KOPT-K1 (cell line): Measurements from ENCODE around the gene ARL6IP6.
"Not testable (repeated sequence)": the region's sequence is repeated elsewhere in the genome, so short reads cannot be mapped to it uniquely, and the experiment has no call there.

Experiments used
- H3K27ac ChIP-seq: fragments of 200-600 bp; sonication (generic); 2 replicates; pipeline ENCODE4 v1.5.1; 2016; ENCODE audit warnings: antibody characterized with exemption, mild to moderate bottlenecking, low read depth, low read length; ENCODE audit not compliant: poor library complexity, severe bottlenecking
- H3K36me3 ChIP-seq: fragments of 200-600 bp; sonication (generic); 2 replicates; pipeline ENCODE4 v1.5.1; 2017; ENCODE audit warnings: antibody characterized with exemption, mild to moderate bottlenecking, low read length, moderate library complexity; ENCODE audit not compliant: insufficient read depth
- H3K9me3 ChIP-seq: fragments of 200-600 bp; sonication (generic); 2 replicates; pipeline ENCODE4 v1.5.1; 2017; ENCODE audit warnings: antibody characterized with exemption, low read length, mild to moderate bottlenecking; ENCODE audit not compliant: insufficient read depth, poor library complexity, severe bottlenecking

The ARL6IP6 gene

GRCh38 chr2:152715112-152715511, 3.3 kb upstream of the ARL6IP6 start:
- no peaks in the 10 kb centered on the region for H3K9me3 ChIP-seq
- H3K27ac ChIP-seq, result no peak overlapping the region
- peaks cover 55% of the 10 kb centered on the region for H3K36me3 ChIP-seq

DNA sequence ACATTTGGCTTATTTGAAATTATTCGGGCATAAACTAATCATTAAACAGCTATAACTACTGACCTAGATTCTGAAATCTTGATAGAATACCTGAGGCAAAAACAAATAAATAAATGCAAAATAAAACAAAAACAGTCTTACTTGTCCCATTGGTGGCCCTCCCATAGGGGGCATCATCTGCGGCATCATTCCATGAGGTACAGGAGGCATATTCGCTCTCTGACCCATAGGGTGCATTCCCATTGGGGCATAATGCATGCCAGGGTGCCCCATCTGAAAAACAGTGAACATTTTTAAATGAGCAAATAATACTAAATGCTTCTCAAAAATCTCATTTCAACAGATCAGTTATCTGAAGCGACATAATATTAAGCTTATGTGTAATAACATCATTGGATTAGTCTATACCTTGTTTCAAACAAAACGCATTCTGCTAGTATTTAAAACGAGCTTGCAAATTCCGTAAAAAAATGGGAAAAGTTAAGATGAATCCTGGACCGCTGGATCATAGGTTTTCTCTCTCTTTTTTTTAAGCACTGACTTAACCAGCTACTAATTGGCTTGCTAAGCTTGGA, 2.5 kb upstream of the ARL6IP6 start:
- peak overlapping the region; percentile 97 for H3K27ac ChIP-seq
- peaks cover 54% of the 10 kb centered on the region for H3K36me3 ChIP-seq
- H3K9me3 ChIP-seq, result no peaks in the 10 kb centered on the region

DNA sequence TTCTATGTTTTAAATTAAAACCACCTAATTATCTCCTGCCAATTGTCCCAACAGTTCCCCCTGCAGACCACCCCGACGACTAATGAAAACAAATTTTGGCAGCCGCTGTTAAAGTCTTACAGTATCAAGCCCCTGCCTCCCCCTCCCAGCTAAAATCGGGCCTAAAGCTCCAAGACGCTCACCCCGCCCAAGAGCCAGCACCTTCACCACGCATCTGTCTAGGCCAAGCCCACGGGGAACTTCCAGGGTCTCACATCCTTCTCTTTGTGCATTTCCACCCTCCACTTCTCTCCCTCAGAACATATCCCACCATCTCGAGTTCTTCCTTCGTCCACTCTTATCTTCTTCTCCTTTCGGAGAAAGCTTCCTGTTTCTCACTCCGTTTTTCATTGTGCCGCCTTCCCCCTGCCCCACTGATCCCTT, 1.6 kb upstream of the ARL6IP6 start:
- peak overlapping the region; percentile 97 for H3K27ac ChIP-seq
- H3K36me3 ChIP-seq, result peaks cover 54% of the 10 kb centered on the region

DNA sequence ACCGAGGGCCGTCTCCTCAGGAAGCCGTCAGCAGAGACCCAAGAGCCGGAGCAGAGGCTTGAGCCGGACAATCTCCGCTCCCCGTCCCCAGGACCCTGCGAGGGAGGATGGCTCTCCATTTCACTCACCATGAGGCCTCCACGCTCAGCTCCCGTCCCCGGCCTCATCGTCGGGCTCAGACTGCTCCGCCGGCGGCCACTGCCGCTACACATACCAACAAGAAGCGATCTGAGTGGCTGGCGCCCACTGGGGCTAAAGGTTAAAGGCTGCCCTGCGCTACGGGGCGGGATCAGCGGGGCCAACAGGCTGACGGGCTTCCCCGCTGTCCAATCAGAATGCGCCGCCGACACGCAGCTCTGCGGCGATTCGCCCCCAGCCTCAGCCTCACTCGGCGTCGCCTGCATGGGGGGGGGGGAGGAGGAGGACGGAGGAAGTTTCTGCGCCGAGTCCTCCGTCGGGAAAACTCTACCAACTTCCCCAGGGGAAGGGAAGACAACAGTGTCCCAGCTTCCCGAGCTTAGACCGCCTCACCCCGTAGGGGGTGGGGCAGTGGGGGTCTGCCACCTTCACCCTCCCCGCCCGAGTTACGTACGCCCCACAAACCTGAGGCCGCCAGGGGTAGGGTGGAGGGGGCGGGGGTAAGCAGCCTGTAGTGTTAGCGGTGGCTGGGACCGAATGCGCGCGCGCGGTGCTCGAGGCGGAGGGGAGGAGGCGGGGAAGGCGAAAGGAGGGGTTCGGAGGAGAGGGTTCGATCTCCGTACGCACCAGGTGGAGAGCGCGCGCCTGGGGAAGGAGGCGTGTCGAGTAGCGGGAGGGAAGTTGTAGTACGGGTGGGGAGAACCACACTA, 968 bp upstream of the ARL6IP6 start, which contains the start of gene PRPF40A:
Gene PRPF40A (minus strand): TSS at position 234 of the 848 bp plus-strand sequence. CDS start 22 bp downstream, at position 212.
- Histone ChIP-seq H3K36me3 (peaks cover 54% of the 10 kb centered on the region), H3K9me3 (no peaks in the 10 kb centered on the region), H3K27ac (peak within 1 kb of the TSS; percentile 97)

More for the DNA sequence above, 1.6 kb upstream of the ARL6IP6 start:
- no peaks in the 10 kb centered on the region for H3K9me3 ChIP-seq

GRCh38 chr2:152718909-152719645, 657 bp downstream of the ARL6IP6 start:
- Histone ChIP-seq H3K36me3 (peaks cover 54% of the 10 kb centered on the region), H3K27ac (peak overlapping the region; percentile 97), H3K9me3 (no peaks in the 10 kb centered on the region)

DNA sequence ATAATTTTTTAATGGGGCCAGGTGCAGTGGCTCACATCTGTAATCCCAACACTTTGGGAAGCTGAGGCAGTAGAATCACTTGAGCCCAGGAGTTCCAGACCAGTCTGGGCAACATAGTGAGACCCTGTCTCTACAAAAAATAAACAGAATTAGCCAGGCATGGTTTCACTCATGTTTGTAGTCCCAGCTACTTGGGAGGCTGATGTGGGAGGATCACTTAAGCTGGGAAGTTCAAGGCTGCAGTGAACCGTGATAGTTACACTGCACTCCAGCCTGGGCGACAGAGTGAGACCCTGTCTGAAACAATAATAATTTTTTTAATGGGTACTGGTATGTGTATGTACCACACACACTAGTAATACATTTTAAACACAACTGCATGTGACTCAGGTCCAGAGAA, 2.4 kb downstream of the ARL6IP6 start:
- Histone ChIP-seq H3K36me3 (peaks cover 48% of the 10 kb centered on the region), H3K9me3 (no peaks in the 10 kb centered on the region), H3K27ac (no peak overlapping the region)

DNA sequence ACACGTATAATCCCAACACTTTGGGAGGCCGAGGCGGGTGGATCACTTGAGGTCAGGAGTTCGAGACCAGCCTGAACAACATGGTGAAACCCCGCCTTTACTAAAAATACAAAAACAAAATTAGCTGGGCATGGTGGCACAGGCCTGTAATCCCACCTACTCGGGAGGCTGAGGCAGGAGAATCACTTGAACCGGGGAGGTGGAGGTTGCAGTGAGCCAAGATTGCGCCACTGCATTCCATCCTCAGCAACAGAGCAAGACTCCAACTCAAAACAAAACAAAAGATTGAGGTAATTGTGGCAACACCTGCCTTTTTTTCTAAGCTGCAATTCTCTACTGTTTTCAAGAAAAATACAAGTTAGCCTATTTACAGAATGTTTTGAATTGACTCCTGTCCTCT, 4.2 kb downstream of the ARL6IP6 start:
- H3K36me3 ChIP-seq, result peaks cover 64% of the 10 kb centered on the region
- H3K27ac ChIP-seq, H3K9me3 ChIP-seq: not testable (repeated sequence)

DNA sequence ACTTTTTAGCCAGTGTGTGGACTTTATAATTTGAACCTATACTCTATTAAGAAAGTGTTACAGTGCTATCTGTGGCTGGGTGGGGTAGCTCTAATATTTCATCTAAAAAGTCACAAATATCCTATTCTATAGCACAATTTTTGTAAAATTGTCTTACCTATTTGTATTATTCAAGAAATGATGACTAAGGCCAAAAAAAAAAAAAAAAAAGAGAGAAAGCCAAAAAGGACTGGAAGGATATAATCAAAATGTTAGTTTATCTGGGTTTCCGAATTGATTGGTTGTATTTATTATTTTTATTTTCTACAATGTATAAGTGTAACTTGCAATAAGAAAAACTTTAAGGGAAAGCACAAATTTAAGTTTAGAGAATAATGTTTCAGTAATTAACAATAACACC, 5.5 kb downstream of the ARL6IP6 start:
- Histone ChIP-seq H3K27ac (no peak overlapping the region), H3K9me3 (no peaks in the 10 kb centered on the region), H3K36me3 (peaks cover 75% of the 10 kb centered on the region)

DNA sequence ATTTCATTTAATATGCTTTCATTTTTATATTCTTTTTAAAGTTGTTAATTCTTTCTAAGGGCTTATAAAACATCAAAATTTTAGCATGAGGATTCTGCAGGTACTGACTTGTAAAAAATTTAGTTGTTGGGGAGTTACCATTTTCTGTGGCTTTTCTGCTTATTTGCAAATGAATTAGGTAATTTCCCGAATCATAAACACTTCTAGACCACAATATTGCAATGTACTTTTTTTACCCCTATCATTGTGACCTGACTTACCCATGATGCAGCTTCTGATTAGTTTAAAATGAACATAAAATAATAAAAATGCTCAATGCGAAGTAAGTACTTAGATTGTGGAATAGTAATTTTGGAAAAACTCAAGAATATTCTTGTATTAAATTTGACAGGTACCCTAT, 11.4 kb downstream of the ARL6IP6 start:
- H3K9me3 ChIP-seq, result no peaks in the 10 kb centered on the region
- H3K27ac ChIP-seq, result no peak overlapping the region
- peaks cover 54% of the 10 kb centered on the region for H3K36me3 ChIP-seq

- Histone ChIP-seq H3K9me3 (no peaks in the 10 kb centered on the region), H3K27ac (no peak overlapping the region), H3K36me3 (peaks cover 61% of the 10 kb centered on the region)
Observed at GRCh38 chr2:152730591-152731333, 12.3 kb downstream of the ARL6IP6 start.

GRCh38 chr2:152737509-152737908, 19.1 kb downstream of the ARL6IP6 start:
- Histone ChIP-seq H3K36me3 (peaks cover 80% of the 10 kb centered on the region), H3K9me3 (peaks cover 25% of the 10 kb centered on the region)
- not testable (repeated sequence) for H3K27ac ChIP-seq

DNA sequence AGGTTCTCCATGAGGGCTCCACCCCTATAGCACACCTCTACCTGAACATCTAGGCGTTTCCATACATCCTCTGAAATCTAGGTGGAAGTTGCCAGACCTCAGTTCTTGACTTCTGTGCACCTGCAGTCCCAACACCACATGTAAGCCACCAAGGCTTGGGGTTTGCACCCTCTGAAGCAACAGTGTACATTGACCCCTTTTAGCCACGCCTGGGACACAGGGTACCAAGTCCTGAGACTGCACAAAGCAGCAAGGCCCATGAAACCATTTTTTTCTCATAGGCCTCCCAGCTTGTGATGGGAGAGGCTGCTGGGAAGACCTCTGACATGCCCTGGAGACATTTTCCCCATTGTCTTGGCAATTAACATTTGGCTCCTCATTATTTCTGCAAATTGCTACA, 20.0 kb downstream of the ARL6IP6 start:
- H3K27ac ChIP-seq, result no peak overlapping the region
- H3K36me3 ChIP-seq, result peaks cover 78% of the 10 kb centered on the region
- H3K9me3 ChIP-seq, result peaks cover 25% of the 10 kb centered on the region

DNA sequence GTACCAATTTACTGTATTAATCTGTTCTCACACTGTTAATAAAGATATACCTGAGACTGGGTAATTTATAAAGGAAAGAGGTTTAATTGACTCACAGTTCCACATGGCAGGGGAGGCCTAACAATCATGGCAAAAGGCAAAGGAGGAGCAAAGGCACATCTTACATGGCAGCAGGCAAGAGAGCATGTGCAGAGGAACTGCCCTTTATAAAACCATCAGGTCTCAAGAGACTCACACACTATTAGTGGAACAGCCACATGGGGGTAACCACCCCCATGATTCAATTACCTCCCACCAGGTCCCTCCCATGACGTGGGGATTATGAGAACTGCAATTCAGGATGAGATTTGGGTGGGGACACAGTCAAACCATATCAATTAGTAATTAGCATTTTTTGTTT, 21.3 kb downstream of the ARL6IP6 start:
- H3K36me3 ChIP-seq, result peaks cover 88% of the 10 kb centered on the region
- H3K27ac ChIP-seq, result not testable (repeated sequence)

GRCh38 chr2:152740743-152741328, 22.4 kb downstream of the ARL6IP6 start:
- Histone ChIP-seq H3K27ac (no peak overlapping the region), H3K9me3 (peaks cover 25% of the 10 kb centered on the region), H3K36me3 (peaks cover 88% of the 10 kb centered on the region)

More for the DNA sequence above, 21.3 kb downstream of the ARL6IP6 start:
- H3K9me3 ChIP-seq, result peaks cover 25% of the 10 kb centered on the region
